ENCODE results near the gene FAM53C.

DNA sequence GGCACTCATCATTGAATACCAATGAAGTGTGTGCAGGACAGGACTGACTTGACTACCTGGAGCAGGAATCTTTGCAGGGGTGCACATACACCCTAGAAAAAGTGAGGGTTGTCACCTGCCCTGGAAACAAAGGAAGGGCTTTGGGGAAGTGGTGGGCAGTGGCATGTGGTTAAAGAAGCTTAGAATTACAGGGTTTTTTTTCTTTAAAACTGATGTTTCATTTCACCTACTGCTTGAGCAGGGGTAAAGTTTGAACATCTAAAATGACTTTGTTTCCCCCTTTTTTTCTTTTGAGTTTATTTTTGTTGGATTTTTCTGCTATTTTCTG lies 12.5 kb downstream of the FAM53C start:
- no peak for TF ChIP-seq GATA2 (IDR thresholded peaks at IDR 0.05; ENCODE audit: low read depth, low read length)
- no peak for TF ChIP-seq GATA3 (IDR thresholded peaks at IDR 0.05; ENCODE audit: low read depth, low read length)
